HG03066 (cell line): ENCODE data around the gene IL2RA.
"Not testable (repeated sequence)": the region's sequence is repeated elsewhere in the genome, so short reads cannot be mapped to it uniquely, and the experiment has no call there.

Experiments used
- ATAC-seq: cut with Tn5 transposase; IDR thresholded peaks from one replicate; pipeline ENCODE4 v1.9.1; 2021; ENCODE audit warnings: low read depth; ENCODE audit not compliant: unreplicated experiment

IL2RA gene

GRCh38 chr10:6083523-6084475, 21.6 kb upstream of the IL2RA start:
- no peak for ATAC-seq

- no peak for ATAC-seq
These were observed 20.6 kb upstream of the IL2RA start for GRCh38 chr10:6082496-6083395.

GRCh38 chr10:6080417-6080973, 18.3 kb upstream of the IL2RA start:
- no peak for ATAC-seq

GRCh38 chr10:6079044-6079443, 16.9 kb upstream of the IL2RA start:
- no peak for ATAC-seq

GRCh38 chr10:6077071-6077675, 15.0 kb upstream of the IL2RA start:
- ATAC-seq, result no peak

- ATAC-seq, result no peak
These were observed 12.5 kb upstream of the IL2RA start for GRCh38 chr10:6074489-6075301.

GRCh38 chr10:6072215-6072934, 10.2 kb upstream of the IL2RA start:
- peak; percentile 48 for ATAC-seq

GRCh38 chr10:6071181-6072175, 9.3 kb upstream of the IL2RA start:
- no peak for ATAC-seq

- no peak for ATAC-seq
These were observed 8.5 kb upstream of the IL2RA start for GRCh38 chr10:6070660-6071059.

- ATAC-seq, result no peak
These were observed 7.1 kb upstream of the IL2RA start for GRCh38 chr10:6069081-6069931.

- peak; percentile 57 for ATAC-seq
These were observed 6.3 kb upstream of the IL2RA start for GRCh38 chr10:6068422-6068821.

- no peak for ATAC-seq
These were observed 5.8 kb upstream of the IL2RA start for GRCh38 chr10:6068006-6068405.

GRCh38 chr10:6067457-6067856, 5.3 kb upstream of the IL2RA start:
- no peak for ATAC-seq

- ATAC-seq, result no peak
These were observed 3.7 kb upstream of the IL2RA start for GRCh38 chr10:6065835-6066234.

GRCh38 chr10:6065406-6065805, 3.2 kb upstream of the IL2RA start:
- no peak for ATAC-seq

- ATAC-seq, result not testable (repeated sequence)
These were observed 2.6 kb upstream of the IL2RA start for GRCh38 chr10:6064726-6065125.

- no peak for ATAC-seq
These were observed 2.0 kb upstream of the IL2RA start for GRCh38 chr10:6064119-6064518.
